K562 (cell line): ENCODE data around the gene EIF2S1. TPM values are rescaled to one million over a fixed set of nuclear protein-coding genes. Genes with fewer than 3 reads are reported as not detected.

Source experiments
- AFF4 ChIP-seq: sonication (generic); formaldehyde crosslinking; IDR thresholded peaks from 2 replicates; pipeline ENCODE4 v1.8.0; 2023; ENCODE audit warnings: mild to moderate bottlenecking, missing genetic modification reagents
- CHD7 ChIP-seq: fragments of 200-600 bp; sonication (generic); IDR thresholded peaks from one replicate; pipeline ENCODE4 v1.6.1; 2012; ENCODE audit warnings: mild to moderate bottlenecking, low read depth, low read length, inconsistent platforms
- HDAC1 ChIP-seq, 2 experiments: fragments of 450-650 bp; IDR thresholded peaks; 2 replicates each; pipeline ENCODE4 v1.6.1; 2016 to 2017; ENCODE audit warnings: inconsistent platforms in 1 of 2, mild to moderate bottlenecking in 1 of 2, moderate library complexity in 1 of 2
- MCM7 ChIP-seq, 2 experiments: fragments of 450-650 bp; IDR thresholded peaks; 2 replicates each; pipeline ENCODE4 v1.6.1; 2016 to 2018
- NFE2 ChIP-seq: IDR thresholded peaks from 2 replicates; pipeline ENCODE4 v1.6.1; 2014; ENCODE audit warnings: antibody characterized with exemption, low read depth
- NFIC ChIP-seq: fragments of 450-650 bp; IDR thresholded peaks from 2 replicates; pipeline ENCODE4 v1.6.1; 2017; ENCODE audit warnings: mild to moderate bottlenecking, inconsistent platforms
- PPARD ChIP-seq: fragments of 250-450 bp; sonication (Bioruptor Pico); IDR thresholded peaks from 2 replicates; pipeline ENCODE4 v1.8.0; 2022; ENCODE audit warnings: inconsistent platforms, mild to moderate bottlenecking, moderate library complexity
- RAD51 ChIP-seq: fragments of 450-650 bp; IDR thresholded peaks from 2 replicates; pipeline ENCODE4 v1.7.1; 2016; ENCODE audit warnings: low read depth, mild to moderate bottlenecking, borderline replicate concordance
- SMAD1 ChIP-seq: fragments of 150-350 bp; IDR thresholded peaks from 2 replicates; pipeline ENCODE4 v1.6.1; 2014; ENCODE audit warnings: low read length, low read depth; ENCODE audit not compliant: partially characterized antibody
- TAF1 ChIP-seq: IDR thresholded peaks from 2 replicates; pipeline ENCODE4 v1.6.1; 2011; ENCODE audit warnings: mild to moderate bottlenecking, low read length, moderate library complexity; ENCODE audit not compliant: insufficient read depth, control insufficient read depth, severe bottlenecking; ENCODE audit errors: extremely low read depth
- TCF7L2 ChIP-seq: fragments of 150-350 bp; IDR thresholded peaks from 2 replicates; pipeline ENCODE4 v1.6.1; 2016; ENCODE audit warnings: low read depth, mild to moderate bottlenecking, low read length, moderate library complexity
- ZNF586 ChIP-seq: fragments of 450-650 bp; formaldehyde crosslinking; conservative IDR thresholded peaks from 2 replicates; pipeline ENCODE4 v1.4.0; 2020; ENCODE audit warnings: mild to moderate bottlenecking, moderate library complexity
- ZNF644 ChIP-seq: fragments of 200-800 bp; sonication (Bioruptor generic); IDR thresholded peaks from 2 replicates; pipeline ENCODE4 v1.6.1; 2016; ENCODE audit warnings: low read depth, missing genetic modification characterization, missing compliant biosample characterization
- polyA plus RNA-seq, 8 experiments: library from polyadenylated mRNA; depleted of rRNA in 4 of 8; stranded (reverse) in 5 of 8; unstranded in 3 of 8; fragments of >200 nt; fragmentation: Nextera tagmentation in 2 of 8; fragmentation: Illumina TruSeq in 1 of 8; extraction: Ambion mirVana in 2 of 8; extraction: Trizol in 1 of 8; gene quantifications; 2 replicates each; pipeline versions ENCODE4 v1.2.1 to v1.2.3, GENCODE V29; 2011 to 2014; ENCODE audit warnings: inconsistent platforms in 1 of 8, missing spikeins in 1 of 8
- total RNA-seq, 7 experiments: library from RNA; depleted of rRNA in 6 of 7; stranded (reverse); fragments of >200 nt in 6 of 7; fragmentation: Illumina TruSeq in 2 of 7; extraction: Trizol in 2 of 7; gene quantifications; 2 replicates each; pipeline versions ENCODE4 v1.2.1 to v1.2.3, GENCODE V29; 2011 to 2021; ENCODE audit warnings: low replicate concordance in 1 of 7

Gene EIF2S1
- total and polyA plus RNA-seq, 9 of the 15 experiments (the other 6 are each of a cell fraction or from before 2014, with no cell fraction given) = 216 to 1,018 (median 332) TPM

- TF ChIP-seq CHD7 = no peak
- peak; percentile 57 for TF ChIP-seq NFIC
- 0 out of 2 replicates have a peak, but pooled peaks have one; percentile 5 for TF ChIP-seq NFE2
- TF ChIP-seq AFF4 (CRISPR knock-in tag) = no peak
- TF ChIP-seq RAD51 = no peak
- no peak for TF ChIP-seq PPARD
- TF ChIP-seq ZNF644 = no peak
- TF ChIP-seq HDAC1 (IDR thresholded peaks at IDR 0.05) = no peak
- no peak for TF ChIP-seq ZNF586 (CRISPR knock-in tag)
- no peak for TF ChIP-seq TCF7L2
- TF ChIP-seq TAF1 = no peak
- TF ChIP-seq MCM7 (IDR thresholded peaks at IDR 0.05) = no peak
- TF ChIP-seq SMAD1 = no peak
These were observed 2.8 kb upstream of the EIF2S1 start (continued) for GRCh38 chr14:67357186-67357968.
